Erythroblast (primary cell): ENCODE results near the gene NEMP1.

Source experiments
- GATA1 ChIP-seq: IDR thresholded peaks from 2 replicates; pipeline ENCODE4 v1.6.1; 2011; ENCODE audit warnings: low read depth, mild to moderate bottlenecking, control low read depth, low read length, moderate library complexity
- POLR2A ChIP-seq: IDR thresholded peaks from 2 replicates; pipeline ENCODE4 v1.6.1; 2011; ENCODE audit warnings: mild to moderate bottlenecking, low read length

GRCh38 chr12:57063991-57064685 lies 14.5 kb downstream of the NEMP1 start:
- TF ChIP-seq POLR2A (no peak), GATA1 (no peak)
